Stomach (tissue), 9 donors: ENCODE results near the gene DDX46. TPM values are rescaled to one million over a fixed set of nuclear protein-coding genes. Genes with fewer than 3 reads are reported as not detected.
A peak's percentile ranks its signal among the peaks of the same experiment; 100 is the strongest.

Source experiments
- DNase-seq, 2 donors: peaks; one replicate each; pipeline versions ENCODE4 v3.0.0 to v3.0.0-alpha.2; 2013 to 2019
- H3K27ac ChIP-seq, 5 donors: fragments of 200-600 bp in 4 of 5; sonication (generic) in 4 of 5; one replicate each; pipeline ENCODE4 v1.5.1; 2013 to 2019; ENCODE audit warnings: mild to moderate bottlenecking in 1 of 5, moderate library complexity in 1 of 5
- H3K27me3 ChIP-seq, 3 donors: fragments of 200-600 bp; sonication (generic); one replicate each; pipeline ENCODE4 v1.5.1; 2017 to 2019; ENCODE audit warnings: mixed run types in 1 of 3
- H3K36me3 ChIP-seq, 4 donors: fragments of 200-600 bp; sonication (generic); 1 replicate in 3 of 4; 2 replicates in 1 of 4; pipeline ENCODE4 v1.5.1; 2016 to 2019
- H3K4me1 ChIP-seq, 4 donors: fragments of 200-600 bp; sonication (generic); one replicate each; pipeline ENCODE4 v1.5.1; 2016 to 2019
- H3K4me3 ChIP-seq, 4 donors: fragments of 200-600 bp; sonication (generic) in 3 of 4; one replicate each; pipeline ENCODE4 v1.5.1; 2016 to 2019; ENCODE audit warnings: mild to moderate bottlenecking in 1 of 4
- H3K9me3 ChIP-seq, 4 donors: fragments of 200-600 bp; sonication (generic); one replicate each; pipeline ENCODE4 v1.5.1; 2016 to 2019
- CTCF ChIP-seq, 7 experiments: fragments of 450-650 bp in 4 of 7; fragments of 200-600 bp in 3 of 7; sonication (generic) in 3 of 7; IDR thresholded peaks; one replicate each; pipeline ENCODE4 v1.5.1; 2016 to 2019; ENCODE audit warnings: antibody characterized with exemption in 7 of 7, control low read depth in 2 of 7, mild to moderate bottlenecking in 1 of 7
- EP300 ChIP-seq: sonication (generic); formaldehyde crosslinking; IDR thresholded peaks from one replicate; pipeline ENCODE4 v1.6.1; 2017; ENCODE audit warnings: antibody characterized with exemption
- POLR2A ChIP-seq, 4 donors: fragments of 450-650 bp; IDR thresholded peaks; one replicate each; pipeline ENCODE4 v1.6.1; 2016; ENCODE audit warnings: antibody characterized with exemption in 4 of 4, control low read depth in 2 of 4, mild to moderate bottlenecking in 1 of 4, moderate library complexity in 1 of 4
- POLR2AphosphoS5 ChIP-seq, 3 donors: sonication (generic); formaldehyde crosslinking; IDR thresholded peaks; one replicate each; pipeline ENCODE4 v1.6.1; 2016; ENCODE audit warnings: antibody characterized with exemption in 3 of 3
- WGBS, 5 donors: extraction: QIAGEN DNeasy Blood & Tissue Kit in 3 of 5; methylation state at CpG; one replicate each; pipeline versions ENCODE4 v1.1.5 to v1.1.7; 2013 to 2018; 5-methylcytosine and 5-hydroxymethylcytosine counted together
- intact Hi-C: fragments of 100-400 bp; cut with DNase I; formaldehyde crosslinking; loops from one replicate; pipeline ENCODE4 v1.15.1; 2023; ENCODE audit warnings: low total_unique reads
- polyA plus RNA-seq, 3 donors: library from polyadenylated mRNA; stranded (reverse); fragments of 200-250 nt; gene quantifications; one replicate each; pipeline ENCODE4 v1.2.3, GENCODE V29; 2013
- small RNA-seq, 4 donors: library from RNA; depleted of rRNA; stranded (forward); fragments of <200 nt; gene quantifications; one replicate each; pipeline ENCODE3, GENCODE V24; 2016
- total RNA-seq, 5 donors: library from RNA; depleted of rRNA; stranded (reverse); fragments of >200 nt; gene quantifications; one replicate each; pipeline versions ENCODE4 v1.1.0 to v1.2.3, GENCODE V29; 2014 to 2016
- donor health status: healthy with polysubstance abuse.
- donor health status: Bipolar disorder and iron deficiency.
- donor health status: healthy.

The DDX46 gene
- total and polyA plus RNA-seq, 8 donors: 10.0 to 64.6 (median 32.7) TPM

GRCh38 chr5:134878403-134878802 is 119.8 kb downstream of the DDX46 start:
- Histone ChIP-seq H3K27ac (no peak overlapping the region), H3K9me3 (no peaks in the 10 kb centered on the region), H3K4me3 (no peak overlapping the region), H3K36me3 (peaks cover 0 to 3% (median 0%) of the 10 kb centered on the region in 4 donors), H3K4me1 (peaks cover 28 to 54% (median 45%) of the 10 kb centered on the region in 4 donors), H3K27me3 (no peaks in the 10 kb centered on the region)
- intact Hi-C loops: no loop called here
- DNase-seq: peak in 1 of 2 donors; percentile 50
- TF ChIP-seq POLR2A (IDR thresholded peaks at IDR 0.05) (no peak), CTCF (IDR thresholded peaks at IDR 0.05) (no peak), EP300 (no peak), POLR2AphosphoS5 (IDR thresholded peaks at IDR 0.05) (no peak)
- 84 to 93% (median 89%) methylated on average over 3 of the region's 3 CpGs for WGBS, 5 donors

GRCh38 chr5:134879456-134879855 is 120.9 kb downstream of the DDX46 start:
- Histone ChIP-seq H3K27me3 (no peaks in the 10 kb centered on the region), H3K4me3 (no peak overlapping the region), H3K4me1 (peaks cover 23 to 47% (median 39%) of the 10 kb centered on the region in 4 donors), H3K27ac (no peak overlapping the region), H3K36me3 (peaks cover 0 to 3% (median 0%) of the 10 kb centered on the region in 4 donors), H3K9me3 (no peaks in the 10 kb centered on the region)
- no peak for DNase-seq
- TF ChIP-seq POLR2AphosphoS5 (IDR thresholded peaks at IDR 0.05) (no peak), EP300 (no peak), POLR2A (IDR thresholded peaks at IDR 0.05) (no peak), CTCF (IDR thresholded peaks at IDR 0.05) (no peak)
- WGBS, 5 donors: 27 to 57% (median 31%) methylated on average over 3 of the region's 3 CpGs
- intact Hi-C loops: no loop called here

Small RNA genes lying within 50 kb of the gene (small RNA-seq; reads per million reads assigned to genes)
- 0 reads per million in 4 donors for gene RNU6-757P

Other genes with a start within 250 kb of the DDX46 start
- 100 to 1,000 TPM in 1 of 5 donors, 10 to 100 TPM in 4; 16.7 to 109 (median 47.3) TPM for gene JADE2, start 233.1 kb upstream of the DDX46 start, total RNA-seq
- gene JADE2, start 233.1 kb upstream of the DDX46 start, polyA plus RNA-seq: 10 to 100 TPM in 1 of 3 donors, 1 to 10 TPM in 2; 6.2 to 13.0 (median 6.6) TPM
- gene SAR1B, start 126.0 kb upstream of the DDX46 start, total RNA-seq: 10 to 100 TPM in 4 of 5 donors, 1 to 10 TPM in 1; 9.0 to 81.9 (median 47.2) TPM
- 10 to 100 TPM; 24.7 to 52.5 (median 25.4) TPM for gene SAR1B, start 126.0 kb upstream of the DDX46 start, polyA plus RNA-seq
- gene SEC24A, start 110.0 kb upstream of the DDX46 start, total RNA-seq: 10 to 100 TPM in 4 of 5 donors, 1 to 10 TPM in 1; 3.2 to 72.4 (median 39.3) TPM
- 1 to 10 TPM; 2.8 to 8.9 (median 8.3) TPM for gene SEC24A, start 110.0 kb upstream of the DDX46 start, polyA plus RNA-seq
- gene CAMLG, start 20.2 kb upstream of the DDX46 start, total RNA-seq: 10 to 100 TPM; 14.2 to 46.7 (median 19.4) TPM
- gene CAMLG, start 20.2 kb upstream of the DDX46 start, polyA plus RNA-seq: 10 to 100 TPM; 26.3 to 71.0 (median 44.3) TPM
- 10 to 100 TPM; 28.6 to 54.9 (median 43.9) TPM for gene C5orf24, start 87.2 kb downstream of the DDX46 start, total RNA-seq
- 10 to 100 TPM; 16.0 to 17.1 (median 16.5) TPM for gene C5orf24, start 87.2 kb downstream of the DDX46 start, polyA plus RNA-seq
- 100 to 1,000 TPM in 1 of 5 donors, 10 to 100 TPM in 4; 15.9 to 221 (median 47.8) TPM for gene TXNDC15, start 115.6 kb downstream of the DDX46 start, total RNA-seq
- gene TXNDC15, start 115.6 kb downstream of the DDX46 start, polyA plus RNA-seq: 10 to 100 TPM; 28.4 to 53.0 (median 29.6) TPM
- gene PCBD2, start 146.4 kb downstream of the DDX46 start, total RNA-seq: 10 to 100 TPM in 2 of 5 donors, 1 to 10 TPM in 2, under 1 TPM in 1; under 0.01 to 18.5 (median 6.7) TPM
- 1 to 10 TPM; 5.7 to 7.9 (median 7.5) TPM for gene PCBD2, start 146.4 kb downstream of the DDX46 start, polyA plus RNA-seq
- gene CATSPER3, start 209.1 kb downstream of the DDX46 start, total RNA-seq: not detected
- gene CATSPER3, start 209.1 kb downstream of the DDX46 start, polyA plus RNA-seq: under 1 TPM in 2 of 3 donors, not detected in 1; 0.62 to 0.88 TPM